GM11168 (cell line): Measurements from ENCODE around the gene ZNF148.

Experiments
- in situ Hi-C: fragments of 300-500 bp; cut with MboI; formaldehyde crosslinking; loops from one replicate; pipeline ENCODE4 v1.12.0; 2022; ENCODE audit warnings: low sequenced_read_pairs; ENCODE audit not compliant: unreplicated experiment

ZNF148 gene

DNA sequence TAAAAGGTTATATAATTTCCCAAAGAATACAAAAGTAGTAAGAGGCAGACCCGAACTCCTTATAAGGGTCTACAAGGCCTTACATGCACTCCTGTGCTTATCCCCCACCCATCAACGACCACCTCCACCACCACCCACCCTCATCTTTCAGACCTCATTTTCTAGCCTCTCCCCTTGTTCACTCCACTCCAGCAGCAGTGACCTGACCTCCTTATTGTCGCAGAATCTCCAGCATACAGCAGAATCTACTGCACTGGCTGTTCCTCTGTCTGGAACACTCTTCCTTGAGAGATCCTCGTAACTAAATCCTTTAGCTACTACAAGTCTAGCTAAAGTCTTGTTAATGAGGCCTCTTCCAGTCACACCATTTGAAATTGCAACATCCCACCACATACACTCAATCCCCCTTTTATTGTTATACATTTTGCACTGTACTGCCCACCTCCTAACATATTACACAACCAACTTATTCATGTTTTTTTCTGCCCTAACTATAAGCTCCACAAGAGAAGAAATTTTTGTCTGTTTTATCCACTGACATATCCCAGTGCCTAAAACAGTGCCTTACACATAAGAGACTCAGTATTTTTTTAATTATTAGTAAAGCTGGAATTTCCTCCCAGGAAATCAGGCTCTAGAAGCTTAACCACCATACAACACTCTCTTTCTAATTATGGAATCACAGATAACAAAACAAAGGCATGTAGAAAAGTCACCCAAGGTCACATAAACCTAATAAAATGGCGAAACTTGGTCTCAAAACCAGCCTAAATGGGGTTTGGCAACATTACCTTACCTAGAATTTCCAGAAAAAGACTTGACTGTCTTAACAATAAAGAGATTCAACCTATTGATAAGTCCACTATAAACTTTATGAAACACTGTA, 40.2 kb downstream of the ZNF148 start:
- in situ Hi-C loops = no loop called here

DNA sequence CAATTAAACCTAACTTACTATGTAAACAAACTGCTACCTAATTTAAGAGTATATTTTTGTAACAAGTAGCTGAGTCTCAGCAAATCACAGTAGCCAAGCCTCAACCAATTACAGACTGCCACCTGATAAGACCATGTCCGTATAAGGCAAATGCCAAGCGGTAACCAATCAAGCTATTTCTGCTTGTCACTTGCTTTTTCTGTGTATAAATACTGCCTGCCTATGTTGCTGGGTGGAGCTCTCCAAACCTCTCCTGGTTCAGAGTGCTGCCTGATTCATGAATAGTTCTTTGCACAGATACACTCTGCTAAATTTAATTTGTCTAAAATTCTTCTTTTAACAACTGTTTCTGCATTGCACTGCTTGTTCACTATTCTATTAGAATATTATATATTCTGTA, 42.6 kb downstream of the ZNF148 start:
- in situ Hi-C loops = no loop called here

DNA sequence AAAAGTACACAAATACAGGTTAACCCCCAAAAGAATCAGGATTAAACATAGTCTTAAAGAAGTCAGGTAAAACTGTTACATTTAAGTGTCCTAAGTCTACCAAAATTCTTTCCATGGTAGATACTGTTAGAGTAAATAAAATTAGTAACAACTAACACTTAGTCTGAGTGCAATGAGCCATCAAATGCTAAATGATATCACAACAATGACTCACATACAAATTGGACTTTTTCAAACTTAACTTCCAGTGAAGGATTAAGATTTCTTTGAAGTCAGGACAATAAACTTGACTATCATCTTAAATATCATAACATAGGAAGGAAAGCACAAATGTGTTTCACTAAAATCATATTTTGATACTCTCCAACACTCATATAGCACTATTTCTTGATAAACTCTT, 43.9 kb downstream of the ZNF148 start:
- in situ Hi-C loops = no loop called here

DNA sequence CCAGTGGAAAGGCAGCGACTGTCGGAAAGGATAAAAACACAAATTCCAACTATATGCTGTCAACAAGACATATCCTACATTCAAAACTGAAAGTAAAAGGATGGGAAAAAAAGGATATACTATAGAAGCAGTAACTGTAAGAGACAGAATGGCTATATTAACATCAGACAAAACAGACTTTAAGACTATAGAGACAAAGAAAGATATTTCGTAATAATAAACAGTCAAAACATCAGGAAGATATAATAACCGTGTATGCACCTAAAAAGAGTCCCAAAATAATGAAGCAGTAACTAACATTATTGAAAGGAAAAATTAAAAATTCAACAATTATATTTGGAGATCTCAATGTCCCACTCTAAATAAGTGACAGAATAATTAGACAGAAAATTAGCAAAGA, 48.2 kb downstream of the ZNF148 start:
- in situ Hi-C loops = no loop called here

DNA sequence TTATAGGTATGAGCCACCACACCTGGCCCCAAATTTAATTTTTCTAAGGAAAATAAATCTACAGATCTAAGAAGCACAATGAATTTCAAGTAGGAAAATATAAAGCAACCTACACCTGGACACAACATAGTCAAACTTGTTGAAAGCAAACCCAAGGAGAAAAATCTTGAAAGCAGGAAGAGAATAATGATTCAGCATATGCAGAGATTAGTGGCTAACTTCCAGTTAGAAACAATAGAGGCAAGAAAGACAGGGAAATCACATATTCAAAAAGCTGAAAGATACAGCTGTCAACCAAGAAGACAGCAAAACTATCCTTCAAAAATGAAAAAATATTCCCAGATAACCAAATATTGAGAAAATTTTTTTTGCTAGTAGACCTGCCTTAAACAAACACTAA, 49.4 kb downstream of the ZNF148 start:
- in situ Hi-C loops = no loop called here

DNA sequence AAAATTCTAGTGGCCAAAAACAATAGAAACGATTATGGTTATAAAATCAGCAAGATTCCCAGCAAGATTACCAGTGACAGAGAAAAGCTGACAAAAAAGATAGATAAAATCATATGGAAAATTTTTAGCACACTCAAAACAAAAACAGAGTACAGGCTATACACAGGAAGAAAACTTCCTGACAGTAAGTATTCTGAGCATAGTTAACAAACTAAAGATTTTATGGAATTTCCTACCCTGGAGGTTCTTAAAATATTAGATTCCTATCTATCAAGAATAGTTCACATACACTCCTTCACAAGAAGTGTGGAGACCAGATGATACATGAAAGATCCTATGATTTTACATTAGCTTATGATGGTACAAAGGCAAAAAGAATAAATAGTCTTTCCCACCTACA, 50.8 kb downstream of the ZNF148 start:
- in situ Hi-C loops = no loop called here

DNA sequence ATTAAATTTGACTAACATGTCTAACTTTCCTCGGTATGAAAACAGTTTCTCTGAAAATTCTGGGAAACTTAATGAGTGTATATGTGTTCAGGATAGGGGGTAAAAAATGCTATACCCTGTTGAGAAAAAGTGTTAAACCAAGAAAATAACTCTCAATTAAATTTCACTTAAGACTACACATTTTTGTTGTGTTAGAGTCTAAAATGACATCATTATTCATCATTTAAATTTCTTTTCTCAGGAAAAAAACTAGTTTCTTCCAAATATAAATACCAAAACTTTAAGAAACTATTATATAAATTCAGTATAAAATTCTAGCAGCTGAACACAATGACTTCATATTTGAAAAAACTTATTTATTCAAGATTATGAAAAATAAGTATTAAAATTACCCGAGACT, 52.2 kb downstream of the ZNF148 start:
- in situ Hi-C loops = no loop called here

DNA sequence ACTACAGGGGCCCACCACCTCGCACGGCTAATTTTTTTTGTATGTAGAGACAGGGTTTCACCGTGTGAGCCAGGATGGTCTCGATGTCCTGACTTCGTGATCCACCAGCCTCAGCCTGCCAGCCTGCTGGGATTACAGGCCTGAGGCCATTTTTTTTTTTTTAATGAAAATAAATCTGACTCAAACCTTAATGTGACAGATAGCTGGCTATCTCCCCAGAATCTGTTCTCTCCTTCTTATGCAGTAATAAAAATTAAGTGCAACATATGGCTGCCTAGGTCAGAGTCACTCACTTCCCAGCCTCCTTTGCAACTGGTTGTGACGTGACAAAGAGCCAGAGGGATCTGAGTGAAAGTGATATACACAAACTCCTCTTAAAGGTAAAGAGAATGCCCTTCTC, 53.0 kb downstream of the ZNF148 start:
- in situ Hi-C loops = no loop called here

DNA sequence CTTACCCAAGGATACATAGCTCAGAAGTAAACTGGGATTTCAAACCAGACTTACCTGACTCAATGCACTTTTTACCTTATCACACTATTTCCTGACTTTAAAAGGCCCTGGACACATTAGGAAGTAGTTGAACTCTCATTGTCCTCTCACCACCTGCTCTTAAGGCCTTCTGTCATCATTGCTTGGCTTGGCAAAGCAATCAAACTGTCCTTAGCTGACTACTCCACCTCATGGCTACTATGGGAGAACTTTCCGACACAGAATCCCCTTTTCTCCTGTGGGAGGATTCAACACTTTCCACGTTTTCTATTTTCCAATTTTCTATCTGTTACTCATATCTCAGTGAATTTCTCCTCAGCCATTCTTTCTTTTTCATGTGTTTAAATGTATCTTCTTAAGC, 55.4 kb downstream of the ZNF148 start:
- in situ Hi-C loops = no loop called here

DNA sequence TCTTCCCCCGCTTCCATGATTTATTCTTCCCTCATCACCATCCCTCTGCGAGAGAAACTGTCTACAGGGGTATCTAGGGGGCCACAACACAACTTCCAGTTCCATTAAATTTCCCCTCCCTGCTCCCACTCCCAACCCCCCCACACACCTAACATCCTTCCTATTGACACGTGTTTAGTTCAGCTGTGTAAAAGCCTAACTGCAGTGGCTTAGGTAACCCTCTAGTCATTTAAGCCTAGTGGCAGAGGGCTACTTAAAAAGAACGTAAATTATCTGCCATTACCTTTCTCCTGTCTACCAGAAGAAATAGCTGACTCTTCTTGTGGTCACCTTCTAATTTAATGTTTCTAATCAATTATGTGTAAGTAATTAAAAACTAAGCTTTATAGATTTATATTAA, 56.3 kb downstream of the ZNF148 start:
- in situ Hi-C loops = no loop called here

DNA sequence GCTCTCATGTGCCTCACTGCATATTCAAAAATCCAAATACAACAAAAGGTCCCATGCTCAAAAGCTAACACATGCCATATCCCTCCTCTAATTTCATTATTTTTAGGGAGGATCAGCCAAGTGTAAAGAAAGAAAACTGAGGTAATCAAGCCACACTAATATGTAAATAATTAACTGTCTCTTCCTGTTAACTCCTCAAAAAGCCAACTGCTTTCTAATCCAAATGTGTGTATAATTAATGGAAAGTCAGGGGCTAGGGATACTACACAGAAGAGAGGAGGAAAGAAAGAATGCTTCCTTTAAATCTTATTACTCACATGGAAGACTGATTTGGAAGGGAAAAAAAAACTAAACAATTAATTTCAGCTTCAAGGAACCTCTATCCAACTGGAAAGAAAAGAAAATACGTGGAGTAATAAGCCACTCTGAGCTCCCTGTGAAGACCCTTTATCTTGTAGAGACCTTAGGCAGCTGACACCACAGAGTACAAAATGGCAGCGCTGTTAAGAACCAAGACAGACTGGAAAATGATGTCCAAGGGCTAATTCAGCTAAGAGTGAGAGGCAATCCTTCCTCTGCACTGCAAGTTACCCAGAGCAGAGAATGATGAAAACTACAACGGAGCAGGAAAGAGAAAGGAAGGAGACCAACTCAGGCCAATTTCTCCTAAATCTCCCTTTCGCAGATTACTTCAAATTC, 56.8 kb downstream of the ZNF148 start:
- in situ Hi-C loops = no loop called here

DNA sequence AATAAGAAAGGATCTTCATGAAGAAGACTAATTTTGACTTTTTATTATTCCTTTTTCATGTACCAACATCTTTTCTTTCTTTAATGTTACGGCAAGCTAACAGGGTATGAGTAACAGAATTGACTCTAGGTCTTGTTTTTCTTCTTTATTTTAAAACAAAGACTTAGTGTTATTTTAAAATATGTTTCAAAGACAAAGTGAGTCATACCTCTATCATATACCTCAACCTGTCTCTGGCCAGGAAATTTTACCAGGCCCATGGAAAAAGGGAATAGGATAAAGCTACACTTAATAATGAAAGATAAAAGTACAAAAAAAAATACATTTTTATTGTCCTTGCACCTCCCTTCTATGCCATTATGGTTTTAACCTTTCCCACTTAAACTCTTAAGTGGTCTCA, 57.4 kb downstream of the ZNF148 start:
- in situ Hi-C loops = no loop called here

DNA sequence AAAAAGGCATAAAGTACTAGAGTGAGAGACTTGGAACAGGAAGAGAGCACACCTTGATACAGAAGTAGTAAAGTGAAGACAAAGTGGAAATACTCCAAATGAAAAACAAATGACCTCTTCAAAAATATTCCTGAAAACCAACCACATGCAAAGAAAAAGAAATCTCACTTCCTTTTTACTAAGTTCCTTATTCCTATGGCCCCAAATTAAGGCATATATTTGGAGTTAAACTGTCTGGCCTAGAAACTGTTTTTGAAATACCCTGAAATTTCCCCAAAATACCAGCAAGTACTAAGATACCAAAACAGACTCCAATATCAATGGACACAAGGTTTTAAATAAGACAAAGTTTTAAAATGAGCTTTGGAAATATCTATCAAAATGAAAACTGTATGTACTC, 58.2 kb downstream of the ZNF148 start:
- in situ Hi-C loops = no loop called here

DNA sequence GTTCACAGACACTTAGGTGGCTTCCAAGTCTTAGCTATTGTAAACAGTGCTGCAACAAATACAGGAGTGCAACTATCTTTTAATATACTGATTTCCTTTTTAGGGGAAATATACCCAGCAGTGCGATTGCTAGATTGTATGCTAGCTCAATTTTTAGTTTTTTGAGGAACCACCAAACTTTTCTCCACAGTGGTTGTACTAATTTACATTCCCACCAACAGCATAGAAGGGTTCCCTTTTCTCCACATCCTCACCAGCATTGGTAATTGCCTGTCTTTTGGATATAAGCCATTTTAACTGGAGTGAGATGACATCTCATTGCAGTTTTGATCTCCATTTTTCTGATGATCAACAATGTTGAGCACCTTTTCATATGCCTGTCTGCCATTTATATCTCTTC, 58.9 kb downstream of the ZNF148 start:
- in situ Hi-C loops = no loop called here

DNA sequence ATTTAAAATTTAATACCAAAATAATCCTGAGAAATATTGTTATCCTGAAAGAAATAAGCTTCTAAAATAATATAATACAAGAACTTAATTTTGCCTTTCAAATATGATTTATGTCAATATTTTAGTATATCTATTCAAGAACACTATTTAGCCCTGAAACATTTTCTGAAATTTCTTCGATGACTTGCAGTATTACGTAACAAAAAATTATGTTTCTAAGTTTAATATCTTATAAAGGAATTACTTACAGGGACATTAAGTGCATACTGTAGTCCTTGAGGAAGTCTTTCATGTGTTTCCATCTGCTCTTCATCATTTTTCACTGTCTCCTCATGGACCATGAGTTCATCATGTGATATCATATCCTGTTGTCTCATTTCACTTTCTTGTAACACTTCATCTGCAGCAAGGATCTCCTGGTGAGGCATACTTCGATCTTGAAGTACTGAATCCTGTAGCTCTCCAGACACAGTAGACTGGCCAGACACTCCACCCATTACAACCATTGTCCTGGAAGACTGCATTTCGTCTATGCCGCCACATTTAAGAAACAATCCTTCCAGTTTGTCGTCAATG, 62.0 kb downstream of the ZNF148 start:
- in situ Hi-C loops = no loop called here

DNA sequence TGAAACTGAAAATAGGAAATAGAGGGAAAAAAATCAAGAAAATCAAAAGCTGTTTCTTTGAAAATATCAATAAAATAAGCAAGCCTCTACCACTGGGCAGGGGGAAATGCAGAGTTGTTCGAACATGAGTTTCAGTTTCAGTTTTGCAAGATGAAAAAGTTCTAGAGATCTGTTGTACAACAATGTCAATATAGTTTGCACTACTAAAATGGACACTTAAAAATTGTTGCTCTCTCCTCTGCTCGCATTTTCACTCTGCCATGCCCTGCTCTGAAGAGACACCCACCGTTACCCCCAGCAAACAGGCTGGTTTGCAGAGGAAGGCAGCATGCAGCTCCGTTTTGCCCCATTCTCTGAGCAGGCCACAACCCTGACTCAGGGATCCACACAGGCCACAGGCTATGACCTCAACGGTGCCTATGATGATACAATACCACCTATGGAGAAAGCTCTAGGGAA, 64.5 kb downstream of the ZNF148 start:
- in situ Hi-C loops = no loop called here

DNA sequence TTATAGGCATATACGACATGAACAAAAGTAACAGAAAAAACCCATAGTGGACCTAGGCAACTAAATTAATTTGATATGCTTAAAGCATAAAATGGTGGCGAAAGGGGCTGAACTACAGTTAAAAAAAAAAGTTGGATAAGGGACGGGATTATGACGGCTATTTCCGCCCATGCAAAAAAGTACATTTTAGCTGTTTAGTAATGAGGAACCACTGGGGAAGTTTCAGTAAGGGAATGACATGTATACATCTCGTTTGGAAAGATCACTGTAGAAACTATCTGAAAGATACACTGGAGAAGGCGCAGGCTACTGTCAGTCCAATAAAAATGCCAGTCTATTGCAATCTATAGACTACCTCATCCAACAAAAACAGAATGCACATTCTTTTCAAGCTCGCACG, 65.6 kb downstream of the ZNF148 start:
- in situ Hi-C loops = no loop called here

DNA sequence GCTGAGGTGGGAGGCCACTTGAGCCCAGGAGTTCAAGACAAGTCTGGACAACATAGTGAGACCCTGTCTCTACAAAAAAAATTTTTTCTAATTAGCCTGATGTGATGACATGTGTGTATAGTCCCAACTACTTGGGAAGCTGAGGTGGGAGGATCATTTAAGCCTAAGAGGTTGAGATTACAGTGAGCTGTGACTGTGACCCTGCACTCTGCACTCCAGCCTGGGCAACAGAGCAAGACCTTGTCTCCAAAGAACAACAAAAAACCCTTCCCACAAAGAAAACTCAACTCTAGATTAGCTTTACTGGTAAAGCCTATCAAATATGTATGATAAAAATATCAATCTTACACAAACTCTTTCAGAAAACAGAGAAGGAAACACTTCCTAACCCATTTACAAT, 68.5 kb downstream of the ZNF148 start:
- in situ Hi-C loops = no loop called here

DNA sequence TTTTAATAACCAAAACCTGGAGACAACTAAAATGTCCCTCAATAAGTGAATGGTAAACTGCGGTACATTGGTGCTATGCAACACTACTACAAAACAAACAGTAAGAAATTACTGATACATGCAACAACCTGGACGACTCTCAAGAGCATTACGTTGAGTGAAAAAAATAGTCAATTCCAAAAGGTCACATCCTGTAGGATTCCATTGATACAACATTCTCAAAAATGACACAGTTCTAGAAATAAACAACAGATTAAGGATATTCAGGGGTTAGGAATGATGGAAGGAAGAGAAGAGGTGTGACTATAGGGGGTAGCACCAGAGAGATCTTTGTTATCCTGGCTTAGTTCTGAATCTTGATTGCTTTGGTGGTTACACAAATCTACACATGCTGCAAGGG, 72.2 kb downstream of the ZNF148 start:
- in situ Hi-C loops = no loop called here

DNA sequence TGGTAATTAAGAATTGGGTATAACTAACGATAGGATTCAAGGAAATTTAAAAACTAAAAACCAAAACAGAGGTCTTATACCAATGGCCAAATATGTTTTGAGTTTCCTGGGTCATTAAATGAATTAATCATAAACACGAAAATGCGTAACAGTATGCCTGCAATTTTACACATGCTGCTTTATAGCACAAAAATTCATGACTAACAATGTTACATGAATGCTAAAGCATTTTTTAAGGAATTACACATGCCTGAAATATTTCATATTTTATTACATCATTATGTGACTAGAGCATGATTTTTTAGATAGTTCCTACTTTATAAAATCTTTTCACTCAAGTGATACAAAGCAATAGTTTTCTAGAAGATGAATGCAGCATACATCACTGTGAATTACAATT, 74.7 kb downstream of the ZNF148 start:
- in situ Hi-C loops = no loop called here

DNA sequence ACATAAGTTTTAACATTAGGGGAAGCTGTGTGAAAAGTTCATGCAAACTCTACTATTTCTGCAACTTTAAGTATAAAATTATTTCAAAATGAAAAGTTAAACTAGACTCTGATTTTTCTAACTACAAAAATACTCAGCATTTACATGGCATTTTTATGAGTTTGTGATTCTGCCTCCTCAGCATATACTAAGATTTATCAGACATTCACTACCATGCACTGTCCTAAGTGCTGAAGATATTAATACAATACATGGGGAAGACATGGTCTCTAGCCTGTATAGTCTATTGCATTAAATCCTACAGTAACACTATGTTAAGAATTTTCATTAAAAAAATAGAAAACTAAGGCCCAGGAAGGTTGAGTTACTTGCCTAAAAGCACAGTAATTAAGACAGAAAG, 80.7 kb downstream of the ZNF148 start:
- in situ Hi-C loops = no loop called here
